ENCODE results near the gene KRTAP6-2.

KRTAP6-2 gene

DNA sequence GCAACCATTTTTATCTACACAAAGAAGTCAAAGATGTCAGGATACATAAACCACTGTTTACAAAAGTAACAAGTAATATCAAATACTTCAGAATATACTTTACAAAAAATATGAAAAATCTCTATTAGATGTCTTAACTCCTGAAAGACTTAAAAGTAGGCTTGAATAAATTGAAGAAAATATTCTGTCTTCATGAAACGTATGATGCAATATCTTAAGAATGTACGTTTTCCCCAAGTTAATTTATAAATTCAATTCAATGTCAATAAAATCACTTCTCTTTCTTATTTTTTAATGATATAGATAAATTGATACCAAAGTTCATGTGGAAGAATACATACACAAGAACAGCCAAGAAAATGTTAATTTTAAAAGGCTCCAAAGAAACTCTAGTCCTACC lies 43.6 kb downstream of the KRTAP6-2 start:
- Mint-ChIP-seq H3K9me3 (peaks cover 5 to 20% of the 10 kb centered on the region in 2 donors), H3K4me1 (ENCODE audit: low read depth in 2 of 2) (no peaks in the 10 kb centered on the region), H3K36me3 (ENCODE audit: insufficient read depth) (no peaks in the 10 kb centered on the region), H3K27ac (no peak overlapping the region), H3K4me3 (no peak overlapping the region), H3K27me3 (no peaks in the 10 kb centered on the region)
- DNase-seq, result no peak
- ATAC-seq (replicated peaks), result no peak

DNA sequence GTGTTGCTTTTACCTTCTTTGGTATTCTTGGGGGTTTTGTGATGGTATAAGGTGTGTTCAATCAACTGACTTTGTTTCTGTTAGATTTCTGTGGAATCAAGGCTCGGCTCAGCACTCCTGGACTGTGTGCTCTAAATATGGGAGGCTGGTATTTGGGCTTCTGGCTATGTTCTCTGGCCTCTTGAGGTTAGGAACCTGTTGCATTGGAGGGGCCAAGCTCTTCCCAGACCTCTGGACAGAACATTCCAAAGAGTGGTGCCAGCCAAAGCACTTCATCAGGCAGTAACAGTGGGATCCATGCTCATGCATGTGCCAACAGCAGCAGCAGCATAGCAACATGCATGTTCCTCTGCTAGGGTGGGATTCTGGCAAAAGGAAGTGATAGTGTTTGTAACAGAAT lies 45.9 kb downstream of the KRTAP6-2 start:
- Mint-ChIP-seq H3K9me3 (peaks cover 8 to 24% of the 10 kb centered on the region in 2 donors), H3K27ac (no peak overlapping the region), H3K4me1 (ENCODE audit: low read depth in 2 of 2) (no peaks in the 10 kb centered on the region), H3K4me3 (no peak overlapping the region), H3K36me3 (ENCODE audit: insufficient read depth) (no peaks in the 10 kb centered on the region), H3K27me3 (no peaks in the 10 kb centered on the region)
- ATAC-seq (replicated peaks), result no peak
- no peak for DNase-seq
